ENCODE measurements around the gene HACD3.

The HACD3 gene

DNA sequence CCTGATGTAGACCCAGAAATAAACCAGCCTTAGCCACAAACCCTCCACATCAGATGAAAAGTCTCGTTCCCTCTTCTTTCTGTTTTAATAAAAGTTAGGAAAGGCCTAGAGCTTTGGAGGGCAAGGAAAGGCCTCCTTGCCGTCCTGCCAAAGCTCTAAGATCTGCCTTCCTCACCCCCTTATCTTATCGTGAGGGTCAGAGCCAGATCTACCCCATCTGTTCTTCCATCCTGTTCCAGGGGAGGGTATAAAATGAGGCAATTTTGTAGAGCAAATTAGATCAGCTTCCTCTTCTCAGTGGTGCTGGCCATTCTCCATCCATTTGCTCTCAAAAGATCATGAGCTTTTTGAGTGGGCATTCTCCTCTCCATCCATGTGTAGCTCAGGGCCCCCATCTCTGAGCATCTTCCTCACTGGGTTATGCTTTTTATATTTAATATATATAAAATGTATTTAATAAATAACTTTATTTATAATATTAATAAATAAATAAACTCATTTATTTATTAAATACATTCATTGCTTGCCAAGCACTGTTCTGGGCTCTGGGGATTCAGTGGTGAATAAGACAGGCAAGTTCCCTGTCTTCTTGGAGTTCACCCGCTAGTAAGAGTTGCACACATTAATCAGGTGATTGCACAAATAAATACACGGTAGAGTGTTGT lies 89.5 kb downstream of the HACD3 start:
- no peaks in the 10 kb centered on the region for H3K4me1 ChIP-seq (ENCODE audit: insufficient read depth, low read length)
- no peak overlapping the region for H2AFZ ChIP-seq (ENCODE audit: low read depth, low read length)
- H3K36me3 ChIP-seq (ENCODE audit: insufficient read depth, low read length) = no peaks in the 10 kb centered on the region
- H3K9me3 ChIP-seq (ENCODE audit: low read length) = no peaks in the 10 kb centered on the region
- no peak overlapping the region for H3K4me3 ChIP-seq (ENCODE audit: low read length)
- no peaks in the 10 kb centered on the region for H3K27me3 ChIP-seq (ENCODE audit: insufficient read depth, low read length)

DNA sequence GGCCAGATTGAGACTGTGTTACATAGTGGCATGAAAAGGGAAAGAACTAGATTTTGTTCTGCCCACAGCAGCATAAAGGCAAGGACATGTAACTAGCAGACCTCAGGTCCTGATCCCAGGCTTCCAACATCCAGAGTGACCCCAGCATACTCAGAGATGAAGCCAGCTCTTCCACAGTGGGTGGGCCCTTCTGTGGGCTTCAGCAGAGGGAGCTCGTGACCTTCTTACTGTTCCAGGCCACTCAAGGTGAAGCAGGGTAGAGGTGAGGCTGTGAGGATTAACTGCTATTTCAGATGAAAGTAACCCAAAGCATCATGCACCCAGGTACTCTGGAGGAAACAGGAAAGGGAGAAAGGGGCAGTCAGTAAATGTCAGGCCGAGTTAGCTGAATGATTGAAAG lies 90.6 kb downstream of the HACD3 start:
- H3K27me3 ChIP-seq (ENCODE audit: insufficient read depth, low read length) = no peaks in the 10 kb centered on the region
- H3K36me3 ChIP-seq (ENCODE audit: insufficient read depth, low read length) = no peaks in the 10 kb centered on the region
- no peaks in the 10 kb centered on the region for H3K4me1 ChIP-seq (ENCODE audit: insufficient read depth, low read length)
- H3K4me3 ChIP-seq (ENCODE audit: low read length) = no peak overlapping the region
- H2AFZ ChIP-seq (ENCODE audit: low read depth, low read length) = no peak overlapping the region
- H3K9me3 ChIP-seq (ENCODE audit: low read length) = no peaks in the 10 kb centered on the region

DNA sequence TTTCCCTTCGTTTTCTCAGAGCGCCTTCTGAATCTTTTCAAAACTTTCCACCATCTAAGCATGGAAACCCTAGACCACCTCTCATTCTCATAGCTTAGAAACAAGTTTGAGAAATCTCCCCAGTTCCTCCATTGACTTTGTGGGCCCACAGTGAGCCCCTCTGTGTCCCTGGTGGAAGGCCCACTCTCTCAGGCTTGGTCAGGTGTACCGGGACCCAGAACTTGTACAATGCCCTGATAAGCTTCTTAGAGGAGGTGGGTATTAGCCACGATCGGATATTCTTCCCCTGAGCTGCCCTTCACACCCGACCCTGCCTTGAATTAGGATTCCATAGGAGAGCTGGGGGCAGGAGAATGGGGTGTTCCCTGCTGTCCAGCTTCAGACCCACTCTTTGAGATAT lies 91.4 kb downstream of the HACD3 start, which contains the start of gene SLC24A1:
TSS of gene SLC24A1 (plus strand) at position 301 of the 400 bp plus-strand sequence. CDS start 2,143 bp downstream, outside the sequence.
- no peaks in the 10 kb centered on the region for H3K9me3 ChIP-seq (ENCODE audit: low read length)
- no peaks in the 10 kb centered on the region for H3K36me3 ChIP-seq (ENCODE audit: insufficient read depth, low read length)
- no peak within 1 kb of the TSS for H3K4me3 ChIP-seq (ENCODE audit: low read length)
- no peaks in the 10 kb centered on the region for H3K27me3 ChIP-seq (ENCODE audit: insufficient read depth, low read length)
- H2AFZ ChIP-seq (ENCODE audit: low read depth, low read length) = no peak within 1 kb of the TSS
- H3K4me1 ChIP-seq (ENCODE audit: insufficient read depth, low read length) = no peaks in the 10 kb centered on the region

DNA sequence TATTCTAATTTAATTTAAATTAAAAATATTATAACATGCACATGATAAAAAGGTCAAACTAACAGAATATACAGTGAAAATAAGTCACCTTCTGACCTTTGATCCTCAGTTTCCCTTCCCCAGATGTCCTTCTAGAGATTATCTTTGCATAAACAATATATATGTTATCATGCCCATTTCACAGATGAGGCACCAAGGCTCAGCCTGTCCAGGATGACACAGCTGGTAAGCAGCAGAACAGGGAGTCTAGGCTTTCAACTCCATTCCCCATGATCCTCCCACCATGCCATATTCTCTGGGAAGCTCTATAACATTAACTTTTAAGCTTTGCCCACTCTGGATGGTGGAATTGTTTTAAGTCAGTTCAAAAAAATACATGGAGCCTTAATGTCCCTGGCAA lies 92.8 kb downstream of the HACD3 start:
- Histone ChIP-seq H3K4me3 (ENCODE audit: low read length) (no peak overlapping the region), H3K9me3 (ENCODE audit: low read length) (no peaks in the 10 kb centered on the region), H3K36me3 (ENCODE audit: insufficient read depth, low read length) (no peaks in the 10 kb centered on the region), H2AFZ (ENCODE audit: low read depth, low read length) (no peak overlapping the region), H3K27me3 (ENCODE audit: insufficient read depth, low read length) (no peaks in the 10 kb centered on the region), H3K4me1 (ENCODE audit: insufficient read depth, low read length) (no peaks in the 10 kb centered on the region)

DNA sequence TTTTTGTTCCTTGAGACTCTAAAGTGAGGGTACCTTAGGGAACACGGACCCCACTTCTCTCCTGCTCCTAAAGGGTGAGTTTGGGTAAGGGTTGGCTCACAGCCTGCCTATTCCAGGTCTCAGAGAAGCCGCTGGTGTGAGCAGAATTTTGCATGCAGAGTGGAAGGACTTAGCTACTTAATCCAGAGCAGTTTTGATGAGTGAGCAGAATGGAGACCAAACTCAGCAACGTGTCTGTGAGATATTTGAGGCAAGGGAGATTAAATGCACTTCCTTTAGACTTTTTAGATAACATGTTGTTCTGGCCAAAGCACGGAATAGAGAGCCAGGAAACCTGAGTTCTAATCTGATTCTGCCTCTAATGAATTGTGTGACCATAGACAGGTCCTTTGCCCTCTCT lies 96.6 kb downstream of the HACD3 start:
- Histone ChIP-seq H3K27me3 (ENCODE audit: insufficient read depth, low read length) (no peaks in the 10 kb centered on the region), H3K4me1 (ENCODE audit: insufficient read depth, low read length) (no peaks in the 10 kb centered on the region), H3K36me3 (ENCODE audit: insufficient read depth, low read length) (no peaks in the 10 kb centered on the region), H2AFZ (ENCODE audit: low read depth, low read length) (no peak overlapping the region), H3K4me3 (ENCODE audit: low read length) (no peak overlapping the region), H3K9me3 (ENCODE audit: low read length) (no peaks in the 10 kb centered on the region)

All from neuron (in vitro differentiated cells).